COLO829 (cell line): ENCODE data around the gene MYOD1.

Source experiments
- DNase-seq: peaks from one replicate; pipeline ENCODE4 v3.0.0; 2012; ENCODE audit warnings: low spot score

Gene MYOD1

DNA sequence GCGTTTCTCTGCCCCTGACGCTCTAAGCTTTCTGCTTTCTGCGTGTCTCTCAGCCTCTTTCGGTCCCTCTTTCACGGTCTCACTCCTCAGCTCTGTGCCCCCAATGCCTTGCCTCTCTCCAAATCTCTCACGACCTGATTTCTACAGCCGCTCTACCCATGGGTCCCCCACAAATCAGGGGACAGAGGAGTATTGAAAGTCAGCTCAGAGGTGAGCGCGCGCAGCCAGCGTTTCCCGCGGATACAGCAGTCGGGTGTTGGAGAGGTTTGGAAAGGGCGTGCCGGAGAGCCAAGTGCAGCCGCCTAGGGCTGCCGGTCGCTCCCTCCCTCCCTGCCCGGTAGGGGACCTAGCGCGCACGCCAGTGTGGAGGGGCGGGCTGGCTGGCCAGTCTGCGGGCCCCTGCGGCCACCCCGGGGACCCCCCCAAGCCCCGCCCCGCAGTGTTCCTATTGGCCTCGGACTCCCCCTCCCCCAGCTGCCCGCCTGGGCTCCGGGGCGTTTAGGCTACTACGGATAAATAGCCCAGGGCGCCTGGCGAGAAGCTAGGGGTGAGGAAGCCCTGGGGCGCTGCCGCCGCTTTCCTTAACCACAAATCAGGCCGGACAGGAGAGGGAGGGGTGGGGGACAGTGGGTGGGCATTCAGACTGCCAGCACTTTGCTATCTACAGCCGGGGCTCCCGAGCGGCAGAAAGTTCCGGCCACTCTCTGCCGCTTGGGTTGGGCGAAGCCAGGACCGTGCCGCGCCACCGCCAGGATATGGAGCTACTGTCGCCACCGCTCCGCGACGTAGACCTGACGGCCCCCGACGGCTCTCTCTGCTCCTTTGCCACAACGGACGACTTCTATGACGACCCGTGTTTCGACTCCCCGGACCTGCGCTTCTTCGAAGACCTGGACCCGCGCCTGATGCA lies at the start of gene MYOD1:
Gene MYOD1, plus strand, starts transcription at position 544 of the 910 bp plus-strand sequence. Its CDS starts 212 bp downstream, at position 756.
- DNase-seq: no peak

DNA sequence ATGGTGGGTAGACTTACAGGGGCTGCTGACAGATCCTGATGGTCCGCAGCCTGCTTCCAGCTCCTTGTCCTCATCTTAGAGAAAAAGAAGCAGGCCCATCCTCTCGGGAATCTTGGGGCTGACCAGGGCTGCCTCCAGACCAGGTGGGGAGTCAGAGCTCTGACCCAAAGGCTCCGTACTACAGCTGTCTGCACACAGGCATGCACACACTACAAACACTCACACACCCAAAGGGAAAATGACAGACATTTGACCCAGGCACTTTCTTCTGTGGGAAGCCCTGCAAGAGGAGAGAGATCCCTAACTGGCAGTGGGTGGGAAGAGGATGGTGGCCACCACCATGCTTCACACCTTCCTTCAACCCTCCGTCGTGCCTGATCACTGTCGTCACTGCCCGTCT lies 46.9 kb upstream of the MYOD1 start:
- no peak for DNase-seq

DNA sequence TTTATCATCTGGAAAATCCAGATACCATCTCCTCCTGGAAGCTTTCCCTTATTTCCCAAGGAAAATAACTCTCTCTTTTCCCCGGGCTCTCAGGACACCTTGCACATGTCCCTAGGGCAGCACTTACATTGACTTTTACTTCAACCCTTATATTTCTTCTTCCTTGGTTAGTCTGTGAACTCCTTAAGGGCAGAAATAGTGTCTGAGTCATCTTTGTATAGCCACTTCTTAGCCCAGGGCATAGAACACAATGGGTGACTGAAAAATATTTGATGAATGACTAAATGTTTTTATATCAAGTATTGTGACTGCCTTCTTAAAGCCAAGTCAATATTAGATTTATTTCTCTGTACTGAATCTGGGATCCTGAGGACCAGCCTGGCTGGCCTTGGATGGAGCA lies 45.4 kb upstream of the MYOD1 start:
- no peak for DNase-seq

DNA sequence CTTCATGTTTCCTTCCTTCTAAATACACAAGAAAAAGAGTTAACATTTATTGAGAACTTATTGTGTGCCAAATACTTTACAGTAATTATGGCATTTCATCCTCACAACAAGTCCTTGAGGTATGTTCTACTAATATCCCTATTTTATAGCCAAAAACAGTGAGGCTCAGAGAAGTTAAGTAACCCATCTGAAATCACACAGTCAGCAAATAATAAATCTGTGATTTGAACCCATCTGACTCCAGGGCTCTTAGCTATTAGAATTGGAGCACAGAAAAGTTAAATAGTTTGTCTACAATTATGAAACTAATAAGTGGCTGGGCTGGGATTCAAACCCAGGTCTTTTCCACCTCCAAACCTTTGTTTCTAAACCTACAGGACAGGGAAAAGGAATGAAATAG lies 36.5 kb upstream of the MYOD1 start:
- DNase-seq: no peak

DNA sequence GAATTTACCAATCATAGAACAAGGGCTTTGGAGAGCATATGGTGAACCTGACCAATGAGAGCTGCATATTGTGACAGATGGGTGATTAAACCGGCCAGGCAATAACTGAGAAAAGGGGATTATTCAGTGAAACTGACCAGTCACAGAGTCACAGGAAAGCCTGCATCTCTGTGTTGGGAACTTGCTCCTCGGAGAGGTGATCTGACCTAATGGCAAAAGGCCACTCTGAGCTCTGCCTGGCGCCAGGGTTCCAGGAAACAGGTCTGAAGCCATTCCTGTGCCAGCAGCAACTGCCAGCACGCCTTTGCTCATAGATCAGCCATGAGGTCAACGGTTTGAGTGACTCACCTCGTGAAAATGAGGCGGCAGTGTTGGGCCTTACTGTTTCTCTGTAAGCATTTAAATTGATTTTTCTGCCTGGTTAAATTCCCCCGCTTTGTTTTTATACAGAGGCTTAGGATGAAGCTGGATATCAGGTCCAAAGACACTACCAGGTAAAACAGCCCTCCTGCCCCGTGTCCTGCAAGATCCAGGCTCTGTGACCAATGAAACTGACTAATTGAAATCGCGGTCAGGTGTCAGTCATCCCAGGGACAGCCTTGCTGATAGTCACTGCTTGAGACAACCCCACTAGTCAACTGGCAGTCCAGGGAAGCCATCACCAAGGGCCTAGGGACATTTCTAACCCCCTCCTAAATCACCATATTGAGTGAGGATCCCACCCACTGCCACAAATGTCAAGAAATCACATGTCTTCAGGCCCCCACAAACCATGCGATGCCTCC lies 35.8 kb upstream of the MYOD1 start:
- DNase-seq: no peak

DNA sequence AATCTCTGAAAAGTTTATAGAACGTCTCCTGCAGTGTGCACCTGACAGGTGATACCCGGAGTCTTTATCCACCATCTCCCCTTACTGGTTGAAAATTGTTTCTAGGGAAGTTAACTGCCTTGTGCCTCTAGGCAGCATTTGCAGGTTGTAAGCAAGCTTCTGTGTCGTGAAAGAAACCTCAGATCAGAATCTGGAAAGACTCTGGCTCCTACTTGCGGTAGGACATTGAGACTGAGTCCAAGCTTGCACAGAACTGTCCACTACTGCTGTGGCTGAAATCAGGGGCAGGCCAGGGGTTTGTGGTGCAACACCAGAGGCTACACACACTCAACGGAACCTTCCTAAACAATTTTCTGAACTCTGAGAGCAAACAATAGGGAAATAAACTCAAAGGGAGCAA lies 34.8 kb upstream of the MYOD1 start:
- no peak for DNase-seq

DNA sequence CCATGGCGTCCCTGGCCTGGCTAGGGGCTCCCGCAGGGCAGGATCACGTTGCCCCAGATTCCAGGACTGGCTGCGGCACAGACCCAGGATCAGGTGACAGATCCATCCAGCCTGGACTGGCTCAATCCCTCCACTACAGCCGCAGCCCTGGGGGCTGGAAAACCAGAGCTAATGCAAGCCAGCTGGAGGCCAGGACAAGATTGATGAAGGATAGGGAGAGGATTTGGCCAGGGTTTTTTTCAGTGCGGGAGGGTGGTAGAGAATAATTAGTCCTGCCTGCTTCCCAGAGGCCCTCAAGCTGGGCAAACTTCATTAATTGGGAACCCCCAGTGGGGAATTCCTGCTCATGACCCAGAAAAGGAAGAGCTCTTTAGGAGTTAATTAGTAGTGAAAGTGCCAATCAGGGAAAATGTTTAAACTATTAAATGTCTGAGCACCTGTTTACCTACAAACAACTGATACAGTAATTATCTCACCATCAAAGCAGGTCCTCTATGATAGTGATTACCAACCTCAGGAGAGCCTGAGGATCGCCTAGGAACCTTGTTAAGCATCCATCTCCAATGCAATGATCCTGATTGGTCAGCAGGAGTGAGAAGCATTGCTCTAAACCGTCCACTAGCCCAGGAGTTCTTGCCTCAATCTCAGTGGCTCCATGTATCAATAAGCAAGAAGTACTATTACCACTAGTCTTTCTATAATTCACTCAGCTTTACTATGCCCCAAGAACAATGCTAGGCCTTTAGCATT lies 33.0 kb upstream of the MYOD1 start:
- no peak for DNase-seq

DNA sequence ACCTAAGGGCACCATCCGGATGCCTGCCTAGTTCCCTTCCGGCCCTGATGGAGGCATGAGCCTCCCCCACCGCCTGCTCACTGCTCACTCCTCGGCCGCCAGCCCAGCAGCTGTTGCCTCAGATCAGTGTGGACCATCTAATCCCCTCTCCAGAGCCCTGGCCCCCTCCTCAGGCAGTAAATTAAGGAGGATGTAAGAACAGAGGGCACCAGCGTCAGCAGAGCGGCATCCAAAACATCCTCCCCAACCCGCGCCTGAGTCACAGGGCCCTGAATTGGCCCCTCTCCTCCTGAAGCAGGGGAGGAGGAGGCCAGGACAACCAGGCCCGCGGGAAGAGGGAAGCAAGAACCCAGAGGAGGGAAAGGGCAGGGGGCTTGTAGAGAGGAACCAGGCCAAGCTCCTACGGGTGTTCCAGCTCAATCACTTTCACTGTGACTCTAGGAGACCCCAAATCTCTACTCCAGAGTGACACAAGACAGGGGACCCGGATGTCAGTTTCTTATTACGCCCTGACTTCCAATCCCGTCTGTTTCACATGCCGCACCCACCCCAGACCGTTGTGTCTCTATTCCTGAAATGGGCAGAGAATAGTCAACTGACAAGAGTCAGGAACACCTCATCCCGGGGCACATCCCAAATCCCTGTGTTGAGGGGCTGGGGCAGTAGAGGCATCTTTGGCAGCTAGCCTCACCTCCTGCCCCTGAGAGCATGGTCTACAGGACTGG lies 31.3 kb upstream of the MYOD1 start:
- no peak for DNase-seq

DNA sequence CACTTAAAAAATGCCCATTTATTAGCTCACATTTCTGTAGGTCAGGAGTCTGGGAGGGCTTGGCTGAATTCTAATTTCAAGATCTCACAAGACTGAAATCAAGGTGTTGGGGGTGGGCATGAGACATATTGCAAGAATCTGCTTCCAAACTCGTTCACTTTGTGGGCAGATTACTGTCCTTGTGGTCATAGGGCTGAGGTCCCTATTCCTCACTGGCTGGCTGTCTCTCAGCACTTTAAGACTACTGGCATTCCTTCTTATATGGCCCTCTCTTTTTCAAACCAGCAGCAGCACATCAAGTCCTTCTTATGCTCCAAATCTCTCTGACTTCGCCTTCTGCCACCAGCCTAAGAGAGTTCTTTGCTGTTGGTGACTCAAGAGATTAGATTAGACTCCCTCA lies 27.8 kb upstream of the MYOD1 start:
- DNase-seq: no peak

DNA sequence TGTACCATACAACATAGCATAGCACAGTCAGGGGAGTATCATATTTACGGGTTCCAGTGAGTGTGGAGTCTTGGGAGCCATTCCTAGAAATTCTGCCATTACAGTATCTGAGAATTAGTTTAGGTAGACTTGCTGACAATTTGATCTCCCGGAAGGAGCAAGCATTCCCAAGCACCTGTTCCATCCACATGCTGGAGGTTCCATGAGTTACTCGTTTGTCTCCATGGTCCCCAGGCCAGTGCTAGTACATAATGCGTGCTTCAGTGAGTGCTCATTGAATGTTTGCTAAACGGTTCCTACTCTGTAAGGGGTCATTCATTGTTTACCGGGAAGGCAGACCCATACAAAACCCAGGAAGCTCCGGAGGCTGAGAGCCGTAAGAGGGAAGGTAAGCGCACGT lies 27.4 kb upstream of the MYOD1 start:
- no peak for DNase-seq

DNA sequence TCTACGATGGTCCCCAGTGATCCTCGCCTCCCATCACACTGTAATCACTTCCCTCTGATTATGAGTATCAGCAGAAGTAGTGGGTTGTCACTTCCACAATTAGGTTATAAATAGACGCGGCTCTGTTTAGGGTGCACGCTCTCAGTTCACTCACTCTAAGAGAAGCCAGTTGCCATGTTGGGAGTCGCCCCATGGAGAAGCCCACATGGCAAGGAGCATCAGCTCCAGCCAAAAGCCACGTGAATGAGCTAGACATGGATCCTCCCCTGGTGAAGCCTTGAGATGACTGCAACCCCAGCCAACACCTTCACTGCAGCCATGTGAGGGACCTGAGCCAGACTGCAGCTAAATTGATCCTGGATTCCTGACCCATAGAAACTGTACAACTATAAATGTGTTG lies 26.4 kb upstream of the MYOD1 start:
- DNase-seq: no peak

DNA sequence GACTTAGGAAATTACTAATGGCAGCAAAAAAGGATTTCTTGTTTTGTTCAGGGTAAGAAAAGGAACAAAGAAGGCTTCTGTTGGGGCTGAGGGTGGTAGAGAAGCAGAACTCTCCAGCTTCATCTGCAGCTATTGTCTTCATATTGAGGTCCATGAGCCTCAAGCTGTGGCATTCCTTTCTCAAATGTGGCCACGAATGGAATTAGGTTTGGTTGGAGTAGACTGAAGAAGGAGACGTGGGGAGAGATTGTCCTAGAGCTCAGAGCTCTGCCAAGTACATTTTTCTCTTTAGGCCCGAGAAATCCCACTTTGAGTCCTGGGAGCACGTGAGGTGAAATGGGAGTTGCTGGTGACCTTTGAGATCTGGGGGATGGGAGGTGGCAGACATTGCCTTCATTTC lies 25.8 kb upstream of the MYOD1 start:
- DNase-seq: no peak

DNA sequence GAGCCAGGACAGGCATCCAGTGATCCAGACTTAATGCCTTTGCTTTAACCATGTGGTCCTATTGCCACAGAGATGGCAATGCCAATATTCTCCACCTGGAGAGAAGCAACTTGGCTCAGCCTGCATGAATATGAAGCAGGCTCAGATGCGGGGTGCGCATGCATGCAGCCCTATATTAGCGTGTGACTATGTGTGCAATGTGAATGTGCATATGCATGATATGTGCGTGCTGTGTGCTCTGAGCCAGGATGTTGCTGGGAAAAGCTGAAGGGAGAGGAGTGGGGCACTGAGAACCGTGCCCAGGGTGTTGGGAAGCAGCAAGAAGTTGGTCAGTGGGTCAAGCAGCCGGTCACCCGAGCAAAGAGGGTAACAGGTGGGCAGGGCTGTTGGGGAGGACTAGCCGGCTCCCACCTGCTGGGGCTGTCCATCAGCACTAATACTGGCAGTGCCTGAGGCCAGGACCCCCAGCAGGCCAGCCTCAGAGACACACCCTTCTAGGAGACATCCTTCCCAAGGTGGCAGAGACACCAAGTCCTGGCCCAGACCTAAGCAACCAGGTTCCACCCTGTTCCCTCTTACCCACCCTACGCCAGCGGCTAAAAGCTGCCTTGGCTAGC lies 24.8 kb upstream of the MYOD1 start:
- DNase-seq: no peak

DNA sequence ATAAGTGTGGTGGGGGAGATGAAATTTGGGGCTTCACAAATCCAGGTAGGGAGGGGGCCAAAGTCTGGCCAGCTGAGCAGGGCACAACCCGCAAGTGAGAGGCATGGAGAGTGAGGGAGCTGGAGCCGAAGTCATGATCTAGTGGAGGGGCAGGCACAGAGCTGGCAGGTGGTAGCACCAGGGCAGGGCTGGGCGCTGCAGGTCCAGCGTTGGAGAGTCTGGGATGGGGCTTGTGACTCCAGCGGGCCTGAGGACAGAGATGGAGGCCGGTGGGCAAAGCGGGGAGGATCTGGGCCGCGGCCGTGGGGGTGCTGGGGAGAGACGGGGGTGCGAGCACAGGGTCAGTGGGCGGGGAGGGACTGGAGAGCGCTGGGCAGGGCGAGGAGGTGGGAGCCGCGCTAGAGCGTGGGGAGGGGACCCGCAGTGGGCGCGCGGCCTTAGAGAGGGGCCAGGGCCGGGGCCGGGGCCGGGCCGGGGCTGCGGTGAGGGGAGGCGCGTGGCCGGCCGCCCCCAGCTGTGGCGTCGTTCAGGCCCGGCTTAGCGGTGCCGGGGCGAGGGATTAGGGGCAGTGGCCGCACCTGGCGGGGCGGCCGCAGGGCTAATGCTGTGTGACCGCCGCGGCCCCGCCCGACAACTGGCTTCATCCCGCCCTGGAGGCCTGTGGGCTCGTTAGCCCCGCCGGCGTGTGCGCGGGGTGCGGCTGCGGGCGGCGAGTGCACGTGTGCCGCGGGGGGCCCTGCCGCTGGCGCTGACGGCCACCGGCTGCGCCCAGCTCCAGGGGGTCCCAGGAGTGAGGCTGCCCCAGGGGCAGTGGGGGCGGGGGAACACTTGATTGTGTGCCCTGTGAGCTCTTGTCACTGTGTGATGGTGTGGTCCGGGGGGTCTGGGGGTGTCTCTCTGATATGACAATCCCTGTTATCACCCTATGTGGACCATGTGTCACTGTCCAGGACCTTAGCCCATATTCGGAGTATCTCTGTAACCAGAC lies 23.6 kb upstream of the MYOD1 start:
- DNase-seq: no peak

DNA sequence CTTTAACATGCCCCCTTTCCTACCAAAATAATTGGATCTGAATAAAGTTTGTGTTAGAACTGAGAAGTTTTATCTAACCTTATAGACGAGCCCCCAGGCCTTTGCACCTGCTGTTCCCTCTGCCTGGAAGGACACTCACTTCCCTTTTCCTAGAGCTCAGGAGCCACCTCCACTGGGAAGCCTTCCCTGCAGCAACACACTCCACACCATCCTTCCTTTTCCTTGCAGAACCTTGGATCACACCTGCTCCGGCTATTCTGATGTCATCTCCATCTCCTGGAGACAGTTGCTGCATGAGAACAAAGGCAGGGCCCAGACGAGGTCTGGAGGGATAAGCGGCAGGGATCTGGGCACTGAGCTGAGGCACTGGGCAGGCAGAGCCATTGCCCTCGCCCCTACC lies 22.6 kb upstream of the MYOD1 start:
- no peak for DNase-seq

DNA sequence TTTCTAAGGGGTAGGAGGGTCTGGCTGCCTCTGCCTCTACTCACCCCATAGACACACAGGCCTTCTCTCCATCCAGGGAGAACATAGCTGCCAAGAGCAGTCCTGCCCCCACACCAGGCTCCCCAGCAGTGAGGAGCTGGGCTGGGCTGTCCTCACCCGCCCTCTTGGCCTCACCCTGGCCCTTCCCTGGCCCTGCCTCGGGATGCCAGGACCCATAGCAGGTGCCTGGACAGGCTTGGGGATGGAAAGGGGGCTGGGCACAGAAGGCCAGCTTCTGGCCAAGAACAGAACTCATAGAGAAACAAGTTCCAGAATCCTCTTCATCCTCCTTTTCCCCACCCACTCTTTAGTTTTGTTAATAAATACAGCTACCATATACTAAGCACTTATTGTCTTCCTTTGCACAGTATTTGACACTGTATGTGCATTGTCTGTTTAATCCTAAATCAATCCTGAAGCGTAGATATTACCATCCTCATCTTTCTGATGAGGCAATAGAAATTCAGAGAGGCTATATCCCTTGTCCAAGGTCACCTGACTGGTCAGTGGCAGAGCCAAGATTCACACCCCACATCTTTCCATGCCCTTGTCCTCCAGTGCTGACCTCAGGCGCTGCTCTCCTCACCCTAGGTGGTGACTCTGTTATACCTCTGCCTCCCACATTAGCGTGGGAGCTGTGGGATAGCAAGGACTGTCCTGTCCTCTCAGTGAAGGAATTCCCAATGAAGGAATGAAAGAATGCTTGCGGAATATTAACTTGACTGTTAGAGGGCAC lies 22.0 kb upstream of the MYOD1 start:
- no peak for DNase-seq

DNA sequence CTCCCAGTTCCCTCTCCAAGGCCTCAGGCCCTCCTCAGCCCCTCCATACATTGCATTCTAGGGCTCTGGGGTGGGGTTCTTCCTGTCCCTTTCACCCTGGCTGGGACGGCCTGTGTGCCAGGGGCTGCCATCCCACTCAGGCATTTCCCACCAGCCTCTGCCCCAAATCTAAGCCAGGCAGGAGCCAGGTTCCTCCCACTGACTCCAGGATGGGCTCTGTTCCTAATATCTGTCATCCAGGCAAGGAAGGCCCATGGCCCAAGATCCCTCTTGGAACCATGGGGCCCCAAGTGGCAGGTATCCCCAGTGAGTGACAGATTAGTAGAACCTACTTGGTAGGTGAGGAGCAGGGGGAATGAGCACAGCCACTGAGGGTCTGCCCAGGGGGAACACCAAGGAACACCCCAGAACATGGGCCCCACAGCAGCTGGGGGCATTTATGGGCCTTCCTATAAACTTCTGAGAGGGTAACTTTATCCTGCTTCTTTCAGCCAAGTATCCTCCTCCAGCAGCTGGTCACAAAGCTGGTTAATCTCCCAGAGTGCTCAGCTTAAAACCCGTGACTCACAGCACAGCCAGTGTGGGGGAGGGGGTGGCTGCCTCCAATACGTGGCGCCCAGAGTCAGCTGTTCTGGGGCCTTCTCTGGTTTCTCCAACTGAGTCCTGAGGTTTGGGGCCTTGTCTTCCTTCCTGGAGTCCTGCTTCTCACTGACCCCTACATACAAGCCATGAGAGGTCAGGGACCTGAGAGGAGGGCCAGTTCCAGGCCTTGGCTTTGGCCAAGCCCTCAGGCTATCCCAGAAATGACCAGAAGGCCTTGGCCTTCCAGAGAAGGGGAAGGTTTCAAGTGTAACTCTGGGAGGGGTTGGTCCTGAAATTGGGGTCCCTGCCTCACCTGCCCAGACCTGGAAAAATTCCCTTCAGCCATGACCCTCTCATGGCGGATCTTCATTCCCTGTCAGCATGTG lies 19.9 kb upstream of the MYOD1 start:
- no peak for DNase-seq

DNA sequence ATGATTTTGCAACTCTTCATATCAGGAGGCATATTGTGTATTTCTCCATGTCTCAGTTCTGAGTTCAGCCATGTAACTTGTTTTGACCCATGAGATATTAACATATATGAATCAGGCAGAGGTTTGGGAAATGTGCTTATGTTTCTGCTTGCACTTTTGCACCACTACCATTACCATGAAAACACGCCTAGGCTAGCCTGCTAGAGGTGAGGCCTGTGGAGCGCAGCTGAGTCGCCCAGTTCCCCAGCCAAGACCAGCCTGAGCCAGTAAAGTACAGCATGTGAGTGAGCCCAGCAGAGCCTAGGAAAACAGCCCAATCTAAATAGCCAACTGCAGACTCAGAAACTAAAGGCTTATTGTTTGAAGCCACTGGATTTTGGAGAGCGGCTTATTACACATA lies 18.4 kb upstream of the MYOD1 start:
- DNase-seq: peak; percentile 34
